HG02870 (cell line): ENCODE data around the gene TCOF1.

ENCODE experiments used
- ATAC-seq: cut with Tn5 transposase; IDR thresholded peaks from one replicate; pipeline ENCODE4 v1.9.1; 2021; ENCODE audit warnings: mild to moderate bottlenecking, moderate library complexity; ENCODE audit not compliant: unreplicated experiment

Gene TCOF1, protein sequence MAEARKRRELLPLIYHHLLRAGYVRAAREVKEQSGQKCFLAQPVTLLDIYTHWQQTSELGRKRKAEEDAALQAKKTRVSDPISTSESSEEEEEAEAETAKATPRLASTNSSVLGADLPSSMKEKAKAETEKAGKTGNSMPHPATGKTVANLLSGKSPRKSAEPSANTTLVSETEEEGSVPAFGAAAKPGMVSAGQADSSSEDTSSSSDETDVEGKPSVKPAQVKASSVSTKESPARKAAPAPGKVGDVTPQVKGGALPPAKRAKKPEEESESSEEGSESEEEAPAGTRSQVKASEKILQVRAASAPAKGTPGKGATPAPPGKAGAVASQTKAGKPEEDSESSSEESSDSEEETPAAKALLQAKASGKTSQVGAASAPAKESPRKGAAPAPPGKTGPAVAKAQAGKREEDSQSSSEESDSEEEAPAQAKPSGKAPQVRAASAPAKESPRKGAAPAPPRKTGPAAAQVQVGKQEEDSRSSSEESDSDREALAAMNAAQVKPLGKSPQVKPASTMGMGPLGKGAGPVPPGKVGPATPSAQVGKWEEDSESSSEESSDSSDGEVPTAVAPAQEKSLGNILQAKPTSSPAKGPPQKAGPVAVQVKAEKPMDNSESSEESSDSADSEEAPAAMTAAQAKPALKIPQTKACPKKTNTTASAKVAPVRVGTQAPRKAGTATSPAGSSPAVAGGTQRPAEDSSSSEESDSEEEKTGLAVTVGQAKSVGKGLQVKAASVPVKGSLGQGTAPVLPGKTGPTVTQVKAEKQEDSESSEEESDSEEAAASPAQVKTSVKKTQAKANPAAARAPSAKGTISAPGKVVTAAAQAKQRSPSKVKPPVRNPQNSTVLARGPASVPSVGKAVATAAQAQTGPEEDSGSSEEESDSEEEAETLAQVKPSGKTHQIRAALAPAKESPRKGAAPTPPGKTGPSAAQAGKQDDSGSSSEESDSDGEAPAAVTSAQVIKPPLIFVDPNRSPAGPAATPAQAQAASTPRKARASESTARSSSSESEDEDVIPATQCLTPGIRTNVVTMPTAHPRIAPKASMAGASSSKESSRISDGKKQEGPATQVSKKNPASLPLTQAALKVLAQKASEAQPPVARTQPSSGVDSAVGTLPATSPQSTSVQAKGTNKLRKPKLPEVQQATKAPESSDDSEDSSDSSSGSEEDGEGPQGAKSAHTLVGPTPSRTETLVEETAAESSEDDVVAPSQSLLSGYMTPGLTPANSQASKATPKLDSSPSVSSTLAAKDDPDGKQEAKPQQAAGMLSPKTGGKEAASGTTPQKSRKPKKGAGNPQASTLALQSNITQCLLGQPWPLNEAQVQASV (N-terminal part only)

DNA sequence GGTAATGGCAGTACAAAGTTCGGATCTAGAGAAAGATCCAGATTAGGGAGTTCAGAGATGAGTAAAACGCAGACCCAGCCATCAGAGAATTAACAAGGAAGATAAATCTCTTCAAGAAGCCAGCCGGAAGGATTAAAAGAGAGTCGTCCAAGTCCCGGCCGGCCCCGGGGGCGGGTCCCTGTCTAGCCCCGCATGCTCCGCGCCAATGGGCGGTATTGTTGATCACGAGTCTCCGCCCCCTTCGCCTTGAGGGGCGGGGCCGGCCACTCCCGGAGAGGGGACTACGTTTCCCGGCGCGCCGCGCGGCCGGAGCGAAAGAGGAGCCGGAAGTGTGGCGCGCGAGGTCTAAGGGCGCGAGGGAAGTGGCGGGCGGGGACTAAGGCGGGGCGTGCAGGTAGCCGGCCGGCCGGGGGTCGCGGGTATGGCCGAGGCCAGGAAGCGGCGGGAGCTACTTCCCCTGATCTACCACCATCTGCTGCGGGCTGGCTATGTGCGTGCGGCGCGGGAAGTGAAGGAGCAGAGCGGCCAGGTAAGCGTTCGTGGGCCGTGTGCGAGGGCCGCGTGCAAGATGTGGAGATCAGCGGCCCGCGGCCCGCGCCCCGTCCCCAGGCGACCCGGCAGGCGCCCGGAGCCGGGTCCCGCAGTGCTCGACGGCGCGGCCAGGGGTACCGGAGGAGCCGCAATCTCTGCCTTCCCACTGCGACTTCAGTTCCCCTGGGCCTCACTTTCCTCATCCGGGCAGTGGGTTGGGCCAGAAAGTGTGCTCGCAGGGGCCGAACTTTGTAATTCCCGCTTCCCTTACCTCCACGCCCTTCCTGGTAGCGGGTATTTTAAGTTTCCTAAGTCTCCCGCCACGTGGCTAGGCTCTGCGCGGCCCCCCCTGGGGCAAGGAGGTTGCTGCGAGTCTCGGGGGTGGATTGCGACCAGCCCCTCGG, at the start of gene TCOF1:
TCOF1 (plus strand) TSS at position 372 of the 935 bp plus-strand sequence; CDS start at position 422, 50 bp downstream.
- peak; percentile 79 for ATAC-seq

DNA sequence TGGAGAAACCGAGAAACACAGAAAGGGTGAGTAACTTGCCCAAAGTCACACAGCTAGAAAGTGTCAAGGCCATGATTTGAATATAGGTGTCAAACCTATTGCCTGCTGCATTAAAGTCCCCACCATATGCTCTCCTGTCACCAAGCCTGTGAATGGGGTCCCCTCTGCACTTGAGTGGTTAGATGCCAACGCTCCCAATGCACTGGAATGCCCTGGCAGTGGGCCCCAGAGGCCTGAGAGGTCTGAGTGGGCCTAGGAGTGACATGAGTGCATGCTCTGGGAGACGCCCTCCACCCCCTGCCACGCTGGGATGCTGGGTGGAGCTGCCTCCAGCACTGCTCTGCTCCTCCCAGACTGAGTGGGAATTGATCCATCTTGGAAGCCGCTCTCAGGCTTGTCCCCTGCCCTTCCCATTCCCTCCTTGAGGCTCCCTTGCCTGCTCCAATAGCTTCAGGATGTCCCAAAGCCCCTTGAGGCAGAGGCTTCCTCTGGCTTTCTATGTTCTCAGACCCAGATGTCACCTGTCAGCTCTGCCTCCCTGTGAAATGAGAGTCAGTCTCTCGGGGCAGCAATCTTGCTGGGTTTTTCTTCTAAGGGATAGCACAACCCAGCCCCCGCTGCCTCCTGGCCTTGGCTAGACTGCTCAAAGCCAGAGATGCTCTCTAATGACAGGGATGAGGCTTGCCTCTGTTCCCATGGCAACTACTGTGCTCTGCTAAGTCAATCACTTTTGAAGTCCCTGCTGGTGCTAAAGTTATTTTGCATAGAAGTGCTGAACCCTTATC, 48.2 kb upstream of the TCOF1 start:
- no peak for ATAC-seq

DNA sequence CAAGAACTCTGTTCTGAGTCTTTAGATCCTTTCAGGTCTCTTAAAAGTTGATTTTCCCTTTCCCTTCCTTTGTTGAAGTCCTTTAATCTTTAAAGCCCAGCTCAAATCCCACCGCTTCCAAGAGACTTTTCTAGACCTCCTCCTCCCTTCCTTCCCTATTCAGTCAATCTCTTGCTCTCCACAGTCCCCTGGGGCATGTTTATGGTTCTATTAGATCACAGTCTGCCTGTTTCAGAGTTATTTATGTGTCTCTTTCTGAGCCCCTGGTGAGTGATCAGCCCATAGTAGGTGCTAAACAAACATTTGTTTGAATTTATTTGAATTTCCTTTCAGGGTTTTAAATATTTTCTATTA, 47.6 kb upstream of the TCOF1 start:
- ATAC-seq: no peak

DNA sequence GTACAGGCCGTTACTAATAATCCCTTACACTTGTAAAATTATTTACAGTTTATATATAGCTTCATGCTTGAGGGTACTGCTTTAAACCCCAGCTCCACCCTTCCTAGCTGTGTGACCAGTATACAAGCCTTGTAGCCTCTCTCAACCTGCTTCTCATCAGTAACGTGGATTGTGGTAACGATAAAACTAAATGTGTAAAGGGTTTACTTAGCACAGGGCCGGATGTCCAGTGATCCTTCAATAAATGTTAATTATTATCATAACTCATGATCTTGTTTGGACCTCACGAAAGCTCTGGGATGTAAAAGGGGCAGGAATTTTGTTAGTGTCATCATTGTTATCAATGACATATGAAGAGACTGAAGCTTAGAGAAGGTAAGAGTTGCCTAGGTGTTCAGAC, 47.3 kb upstream of the TCOF1 start:
- ATAC-seq: no peak

DNA sequence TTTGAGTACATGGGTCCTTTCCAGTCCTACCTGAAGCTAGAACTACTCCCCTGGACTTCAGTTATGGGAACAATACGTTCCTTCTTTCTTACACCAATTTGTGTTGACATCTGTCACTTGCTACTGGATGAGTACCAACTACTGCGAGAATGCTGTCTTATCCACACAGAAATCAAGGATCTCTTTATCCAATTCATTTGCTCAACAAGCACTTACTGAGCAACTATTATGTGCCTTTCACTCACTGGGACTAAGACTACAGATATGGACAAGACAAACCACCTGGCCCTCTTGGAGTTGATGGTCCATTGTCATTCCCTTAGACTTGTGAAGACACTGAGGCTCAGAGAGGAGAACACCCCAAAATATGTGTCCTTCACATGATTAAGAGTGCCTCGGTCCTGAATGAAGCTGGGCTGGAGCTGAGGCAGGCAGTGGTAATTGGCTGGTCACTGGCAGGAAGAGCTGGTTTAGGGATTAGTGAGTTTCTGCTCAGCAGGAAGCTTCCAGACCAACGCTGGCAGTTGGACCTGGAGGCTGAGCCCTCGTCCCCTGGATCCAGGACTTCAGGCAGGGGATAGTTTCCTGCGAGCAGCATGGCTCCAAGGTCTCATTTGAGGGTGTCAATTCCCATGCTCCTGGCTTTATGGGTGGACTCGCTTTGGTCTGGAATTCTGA, 46.3 kb upstream of the TCOF1 start:
- ATAC-seq: no peak

DNA sequence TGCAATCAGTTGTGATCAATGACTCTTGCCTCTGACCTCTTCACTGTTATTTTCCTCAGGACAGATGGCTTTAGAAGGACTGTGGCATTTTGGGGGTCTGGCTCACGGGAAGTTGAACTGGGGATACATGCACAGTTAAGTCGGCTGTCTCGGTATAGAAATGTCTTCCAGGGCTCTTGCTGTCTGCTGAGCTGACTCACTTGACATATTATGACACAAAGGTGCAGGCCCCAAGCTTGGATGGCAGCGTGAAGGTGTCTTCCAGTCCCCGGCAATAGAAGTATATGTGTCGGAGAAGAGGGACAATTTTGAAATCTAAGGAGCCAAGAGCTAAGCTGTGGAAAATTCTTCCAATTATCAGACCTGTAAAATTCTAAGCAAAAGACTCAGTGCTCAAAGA, 45.0 kb upstream of the TCOF1 start:
- no peak for ATAC-seq

DNA sequence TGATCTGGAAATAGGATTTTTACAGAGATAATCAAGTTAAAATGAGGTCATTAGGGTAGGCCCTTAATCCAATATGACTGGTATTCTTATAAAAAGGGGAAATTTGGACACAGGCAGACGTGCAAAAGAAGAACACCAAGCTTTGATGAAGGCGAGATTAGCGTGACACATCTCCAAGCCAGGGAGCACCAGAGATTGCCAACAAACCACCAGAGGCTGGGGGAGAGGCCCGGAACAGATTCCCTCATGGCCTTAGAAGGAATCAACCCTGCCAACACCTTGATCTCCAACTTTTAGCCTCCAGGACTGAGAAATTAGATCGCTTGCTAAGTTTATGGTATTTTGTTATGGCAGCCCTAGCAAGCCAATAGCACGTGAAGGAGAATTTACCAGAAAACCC, 44.0 kb upstream of the TCOF1 start:
- no peak for ATAC-seq

DNA sequence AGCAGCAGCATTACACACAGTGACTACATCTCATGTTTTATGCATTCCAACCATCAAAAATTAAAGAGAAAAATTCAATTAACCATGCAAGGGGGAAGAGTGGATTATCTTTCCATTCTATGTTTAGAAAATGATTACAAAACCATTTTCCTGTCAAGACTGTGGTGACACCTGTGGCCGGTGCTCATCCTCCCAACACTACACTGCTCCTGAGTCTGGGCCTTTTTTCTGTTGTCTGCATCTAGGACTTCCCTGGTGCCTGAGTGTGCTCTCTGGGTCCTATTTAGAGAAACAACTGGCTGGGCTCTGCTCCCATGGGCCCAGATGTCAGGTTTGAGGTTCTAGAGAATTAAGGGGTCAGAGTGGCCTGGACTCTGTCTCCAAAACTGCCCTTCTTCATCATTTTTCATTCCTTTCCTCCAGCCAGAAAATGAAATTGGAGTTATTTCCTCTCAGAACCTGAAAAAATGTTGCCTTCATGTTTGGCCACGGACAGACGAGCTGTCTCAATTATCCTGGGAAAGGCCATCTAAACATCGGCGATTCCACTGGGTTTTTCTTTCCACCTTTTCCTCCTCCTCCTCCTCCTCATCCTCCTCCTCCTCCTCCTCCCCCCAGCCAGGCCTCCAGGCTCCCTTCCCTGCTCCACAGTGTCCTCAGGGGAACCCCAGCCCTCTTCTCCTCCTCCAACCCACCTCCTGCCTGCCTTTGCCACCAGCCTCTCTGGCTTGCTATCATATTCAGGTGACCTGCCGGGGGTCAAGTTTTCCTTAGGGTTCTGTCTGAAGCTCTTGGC, 43.4 kb upstream of the TCOF1 start:
- ATAC-seq: no peak

DNA sequence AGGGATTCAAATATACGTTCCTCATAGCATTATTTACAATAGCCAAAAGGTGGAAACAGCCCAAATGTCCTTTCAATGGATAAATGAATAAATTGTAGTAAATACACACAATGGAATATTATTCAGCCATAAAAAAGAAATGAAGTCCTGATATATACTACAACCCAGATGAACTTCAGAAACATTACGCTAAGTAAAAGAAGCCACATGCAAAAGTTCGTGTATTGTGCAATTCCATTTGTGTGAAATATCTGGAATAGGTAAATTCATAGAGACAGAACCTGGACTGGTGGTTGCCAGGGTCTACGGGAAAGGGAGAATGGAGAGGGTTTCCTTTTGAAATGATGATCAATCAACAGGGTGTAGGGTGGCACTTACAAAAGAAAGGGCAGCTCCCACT, 42.3 kb upstream of the TCOF1 start:
- no peak for ATAC-seq

DNA sequence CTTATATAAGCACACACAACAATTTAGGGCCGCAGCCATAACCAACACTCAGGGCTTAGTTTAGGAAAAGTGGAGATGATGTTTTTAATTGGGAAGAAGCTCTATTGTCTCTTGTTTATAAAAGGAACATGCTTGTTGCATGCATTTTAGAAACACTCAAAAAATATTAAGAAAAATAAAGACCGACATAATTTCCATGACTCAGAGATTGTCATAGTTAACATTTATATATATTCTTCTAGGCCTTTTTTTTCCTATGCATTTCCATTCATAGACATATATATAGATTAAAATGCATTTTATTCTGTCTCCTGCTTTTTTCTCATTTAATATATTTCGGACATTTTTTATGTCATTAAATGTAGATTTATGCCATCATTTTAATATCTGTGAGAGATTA, 41.2 kb upstream of the TCOF1 start:
- no peak for ATAC-seq

DNA sequence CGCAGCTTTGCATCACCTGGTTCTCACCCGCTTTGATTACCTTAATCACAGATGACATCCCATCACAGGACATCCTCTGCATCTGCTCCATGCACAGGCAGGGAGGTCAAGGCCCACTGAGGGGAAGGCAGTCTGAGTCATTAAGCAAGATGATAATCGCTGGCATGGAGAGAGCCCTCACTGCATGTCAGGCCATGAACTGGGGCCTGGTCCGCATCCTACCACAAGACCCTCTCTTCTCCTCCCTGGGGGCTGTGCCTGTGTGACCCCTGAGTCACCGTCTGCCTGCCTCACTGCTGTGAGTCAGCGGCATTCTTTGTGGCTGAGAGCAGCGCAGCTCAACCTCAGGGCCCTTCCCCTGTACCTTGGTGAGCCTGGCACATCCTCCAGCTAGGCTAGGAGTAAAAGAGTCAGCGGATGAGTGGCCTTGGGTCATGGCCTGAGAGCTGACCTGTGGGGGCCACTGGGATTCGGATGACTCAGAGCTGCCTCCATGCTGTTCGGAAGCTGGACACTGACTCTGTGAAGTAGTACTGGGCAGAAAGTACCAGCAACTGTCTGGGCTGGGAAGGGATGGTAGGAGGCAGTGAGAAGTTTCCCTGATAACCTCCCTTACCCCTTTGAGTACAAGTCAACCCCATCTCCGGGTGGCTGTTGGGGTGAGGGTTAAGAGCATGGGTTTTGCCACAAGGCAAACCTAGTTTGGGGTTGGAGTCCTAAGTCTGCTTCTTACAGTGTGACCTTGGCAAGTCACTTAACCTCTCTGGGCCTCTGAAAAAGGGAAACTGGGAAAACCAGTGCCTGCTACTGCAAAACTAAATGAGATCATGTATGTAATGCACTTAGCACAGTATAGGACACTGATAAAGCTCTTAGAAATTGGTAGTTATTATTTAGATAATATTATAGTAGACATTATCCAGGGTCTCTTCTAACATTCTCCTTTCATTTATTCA, 40.2 kb upstream of the TCOF1 start:
- no peak for ATAC-seq

DNA sequence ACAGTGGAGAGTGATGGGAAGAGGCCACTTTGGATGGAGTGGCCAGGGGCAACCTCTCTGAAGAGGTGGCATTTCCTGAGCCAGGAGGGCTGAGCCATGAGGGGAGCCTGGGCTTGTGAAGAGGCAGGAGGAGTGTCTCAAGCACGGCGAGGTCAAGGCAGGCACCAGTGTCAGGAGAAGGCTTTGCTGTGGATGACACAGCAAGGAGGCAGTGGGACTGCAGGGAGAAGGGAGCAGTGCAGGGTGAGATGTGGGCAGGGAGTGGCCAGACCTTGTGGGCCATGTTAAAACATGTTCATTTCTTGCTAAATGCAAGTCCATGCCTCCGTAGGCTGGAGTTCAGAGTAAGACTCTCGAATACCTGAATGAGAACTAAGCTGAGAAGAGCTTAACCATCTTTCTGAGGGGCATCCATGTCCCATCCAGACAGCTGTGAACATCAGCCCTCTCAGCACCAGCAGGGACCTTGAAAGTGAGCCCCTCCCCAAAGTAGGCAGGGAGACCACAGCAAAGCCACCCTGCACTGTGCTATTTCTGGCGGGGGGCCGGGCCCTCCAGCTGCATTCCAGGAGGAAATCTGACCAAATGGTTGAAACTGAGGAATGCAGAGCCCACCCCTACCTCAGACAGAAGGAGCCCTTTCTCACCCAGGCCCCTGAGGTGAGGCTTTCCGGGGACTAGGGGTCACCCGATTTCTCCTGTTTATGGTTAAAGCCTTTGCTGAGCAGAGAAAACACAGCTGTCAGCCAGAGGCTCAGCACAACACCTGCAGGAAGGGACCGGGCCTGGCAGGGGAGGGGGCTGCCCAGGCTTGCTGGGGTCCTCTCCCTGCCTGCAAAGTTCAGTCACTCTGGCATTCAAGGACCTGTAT, 38.6 kb upstream of the TCOF1 start:
- ATAC-seq: no peak

DNA sequence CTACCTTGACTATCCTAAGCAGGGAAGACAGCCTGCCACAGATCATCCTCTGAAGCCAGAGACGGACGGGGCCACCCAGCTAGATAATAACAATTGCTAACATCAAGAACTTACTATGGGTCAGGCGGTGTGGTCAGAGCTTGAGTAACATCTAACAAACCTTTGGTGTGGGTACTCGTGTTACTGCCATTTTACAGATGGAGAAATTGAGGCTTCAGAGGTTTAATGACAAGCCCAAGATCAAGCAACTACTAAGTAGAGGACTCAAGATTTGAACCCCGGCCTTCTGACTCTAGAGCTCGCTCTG, 38.1 kb upstream of the TCOF1 start:
- ATAC-seq: no peak

DNA sequence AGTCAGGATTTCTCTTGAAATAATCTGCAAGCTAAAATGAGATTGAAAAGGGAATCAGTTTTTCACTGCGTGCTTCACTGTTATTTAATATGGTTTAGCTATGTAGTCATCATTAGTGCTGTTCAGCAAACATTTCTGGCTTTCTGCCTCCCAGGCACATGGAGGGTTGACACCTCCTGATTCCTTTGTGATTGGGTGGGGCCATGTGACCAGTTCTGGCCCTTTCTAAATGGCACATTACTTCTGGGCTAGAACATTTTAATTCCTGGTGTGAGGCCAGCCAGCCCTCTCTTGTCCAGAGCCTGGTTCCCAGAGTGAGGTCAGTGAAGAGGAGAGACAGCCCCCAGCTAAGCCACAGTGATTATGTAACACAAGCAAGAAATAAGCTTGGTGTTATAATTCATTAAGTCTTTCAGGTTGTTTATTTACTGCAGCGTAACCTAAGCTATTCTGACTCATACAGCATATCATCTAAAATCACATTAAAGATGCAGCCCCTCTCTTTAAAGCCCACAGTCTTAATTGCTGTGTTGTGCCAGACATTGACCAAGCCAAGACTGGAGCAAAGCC, 37.4 kb upstream of the TCOF1 start:
- ATAC-seq: no peak

DNA sequence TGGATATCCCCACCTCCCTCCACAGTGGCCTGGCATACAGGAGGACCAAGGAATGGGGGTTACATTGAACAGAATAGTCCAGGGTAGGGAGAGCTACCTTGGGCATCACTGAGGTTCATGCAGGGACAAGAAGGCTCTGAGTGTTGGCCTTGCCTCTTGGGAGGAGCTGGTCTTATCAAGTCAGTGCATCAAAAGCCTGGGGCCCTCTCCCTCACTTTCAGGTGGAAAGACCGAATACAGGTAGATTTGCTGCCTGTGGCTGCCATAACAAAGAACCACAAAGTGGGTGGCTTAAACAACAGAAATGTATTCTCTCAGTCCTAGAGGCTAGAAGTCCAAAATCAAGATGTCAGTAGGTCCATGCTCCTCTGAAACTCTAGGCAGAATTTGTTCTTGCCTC, 36.3 kb upstream of the TCOF1 start:
- ATAC-seq: no peak

DNA sequence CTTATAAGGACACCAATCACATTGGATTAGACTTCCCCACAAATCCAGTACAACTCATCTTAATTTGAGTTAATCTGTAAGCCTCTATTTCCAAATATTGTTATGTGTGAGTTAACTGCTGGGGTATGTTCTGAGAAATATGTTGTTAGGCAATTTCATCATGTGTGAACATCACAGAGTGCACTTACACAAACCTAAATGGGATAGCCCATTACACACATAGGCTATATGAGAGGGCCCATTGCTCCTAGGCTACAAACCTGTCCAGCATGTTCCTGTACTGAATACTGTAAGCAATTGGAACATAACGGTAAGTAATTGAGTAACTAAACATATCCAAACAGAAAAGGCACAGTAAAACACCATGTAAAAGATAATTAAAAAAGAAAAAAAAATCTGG, 35.7 kb upstream of the TCOF1 start:
- ATAC-seq: no peak
